K562 (cell line): ENCODE measurements around the gene ZNF648. TPM values are rescaled to one million over a fixed set of nuclear protein-coding genes. Genes with fewer than 3 reads are reported as not detected.
A peak's percentile ranks its signal among the peaks of the same experiment; 100 is the strongest.

Experiments used
- ATAC-seq: fragments of 200-7000 bp; cut with Tn5 transposase; 3 replicates; pipeline ENCODE4 v1.9.1; 2020; ENCODE audit warnings: moderate library complexity
- BruUV-seq: library from RNA; stranded (reverse); fragments of 400-500 nt; replicated peaks from 2 replicates; lab custom pipeline; 2021; lab: Mats Ljungman, UMichigan
- CTCF ChIA-PET: fragments of 300-600 bp; formaldehyde crosslinking; extraction: SDS; loops from one replicate; lab custom pipeline; 2021; ENCODE audit warnings: low intra/inter-chr PET ratio; lab: Yijun Ruan, JAX
- POLR2A ChIA-PET: fragments of 300-600, 350-650 bp; sonication (Branson Sonifier 250); formaldehyde crosslinking; extraction: SDS; loops from one replicate; lab custom pipeline; 2021; ENCODE audit warnings: antibody characterized with exemption, inconsistent platforms; lab: Yijun Ruan, JAX
- DNase-seq, 4 experiments: peaks; one replicate each; pipeline versions ENCODE4 v3.0.0 to v3.0.0-alpha.2; 2011 to 2018; ENCODE audit warnings: low spot score in 3 of 4, mixed read lengths in 3 of 4; ENCODE audit errors: extremely low read depth in 1 of 4
- FAIRE-seq: peaks from 2 replicates; lab custom pipeline; 2011; peaks lifted over from hg19 to GRCh38; lab: Jason Lieb, UNC
- H2AFZ ChIP-seq: 2 replicates; pipeline ENCODE4 v1.6.0; 2011; ENCODE audit warnings: low read depth, low read length, control low read depth, inconsistent platforms
- H3K27ac ChIP-seq: fragments of 200-600 bp; 3 replicates; pipeline ENCODE4 v1.8.0; 2011; ENCODE audit warnings: low read depth, mild to moderate bottlenecking, control low read depth, inconsistent platforms, low read length, moderate library complexity, mixed read lengths; ENCODE audit errors: extremely low read depth
- H3K27me3 ChIP-seq, 2 experiments: fragments of 300-600 bp in 1 of 2; 2 replicates in 1 of 2; 3 replicates in 1 of 2; pipeline versions ENCODE4 v1.6.0 to v1.8.0; 2011; ENCODE audit warnings: inconsistent platforms in 2 of 2, low read length in 2 of 2, mild to moderate bottlenecking in 1 of 2, mixed read lengths in 1 of 2, moderate library complexity in 1 of 2; ENCODE audit not compliant: control insufficient read depth in 2 of 2, insufficient read depth in 2 of 2
- H3K36me3 ChIP-seq: fragments of 300-600 bp; 3 replicates; pipeline ENCODE4 v1.8.0; 2011; ENCODE audit warnings: mild to moderate bottlenecking, low read length, inconsistent platforms; ENCODE audit not compliant: control insufficient read depth, insufficient read depth
- H3K4me1 ChIP-seq, 2 experiments: fragments of 200-600 bp in 1 of 2; replicated peaks in 1 of 2; 2 replicates in 1 of 2; 3 replicates in 1 of 2; pipeline versions ENCODE4 v1.5.1 to v1.8.0; 2011; ENCODE audit warnings: inconsistent platforms in 2 of 2, low read length in 2 of 2, mild to moderate bottlenecking in 1 of 2, mixed read lengths in 1 of 2, moderate library complexity in 1 of 2; ENCODE audit not compliant: control insufficient read depth in 2 of 2, insufficient read depth in 2 of 2
- H3K4me2 ChIP-seq: 2 replicates; pipeline ENCODE4 v1.6.1; 2011; ENCODE audit warnings: low read length, control low read depth, inconsistent platforms, mixed read lengths; ENCODE audit not compliant: insufficient read depth
- H3K4me3 ChIP-seq: fragments of 200-600 bp; sonication (generic), shearing (Covaris generic); 2 replicates; pipeline ENCODE4 v1.5.1; 2016; ENCODE audit warnings: control low read depth, inconsistent platforms
- H3K79me2 ChIP-seq: fragments of 200-600 bp; 3 replicates; pipeline ENCODE4 v1.8.0; 2011; ENCODE audit warnings: low read length, inconsistent platforms; ENCODE audit not compliant: control insufficient read depth, insufficient read depth
- H3K9ac ChIP-seq, 2 experiments: 2 replicates each; pipeline versions ENCODE4 v1.6.0 to v1.6.1; 2011; ENCODE audit warnings: low read depth in 2 of 2, low read length in 2 of 2, control low read depth in 1 of 2, inconsistent platforms in 1 of 2, mild to moderate bottlenecking in 1 of 2, mixed read lengths in 1 of 2; ENCODE audit not compliant: insufficient read depth in 1 of 2
- H3K9me1 ChIP-seq: one replicate; pipeline ENCODE4 v1.6.0; 2011; ENCODE audit warnings: inconsistent platforms, mild to moderate bottlenecking, low read length, moderate library complexity; ENCODE audit not compliant: control insufficient read depth, insufficient read depth
- H3K9me3 ChIP-seq: replicated peaks from 2 replicates; pipeline ENCODE4 v1.5.1; 2011; ENCODE audit warnings: low read depth, low read length, inconsistent platforms; ENCODE audit not compliant: control insufficient read depth, insufficient read depth
- H4K20me1 ChIP-seq: replicated peaks from 2 replicates; pipeline ENCODE4 v1.6.1; 2011; ENCODE audit warnings: low read length, inconsistent platforms, mixed read lengths; ENCODE audit not compliant: control insufficient read depth, insufficient read depth
- DIDO1 ChIP-seq: fragments of 450-650 bp; IDR thresholded peaks from 2 replicates; pipeline ENCODE4 v1.6.1; 2016; ENCODE audit warnings: low read depth, missing biosample characterization, missing genetic modification characterization
- DNMT1 ChIP-seq: fragments of 450-650 bp; IDR thresholded peaks from 2 replicates; pipeline ENCODE4 v1.6.1; 2016; ENCODE audit warnings: antibody characterized with exemption, mild to moderate bottlenecking
- RCOR1 ChIP-seq, 2 experiments: IDR thresholded peaks; 2 replicates each; pipeline ENCODE4 v1.6.1; 2012; ENCODE audit warnings: low read depth in 2 of 2, low read length in 2 of 2, borderline replicate concordance in 1 of 2, improper control_type of control experiment in 1 of 2
- SFPQ ChIP-seq: fragments of 200-400 bp; formaldehyde crosslinking; IDR thresholded peaks from 2 replicates; pipeline ENCODE4 v1.6.1; 2017; ENCODE audit warnings: mild to moderate bottlenecking, low read depth, low read length, moderate library complexity
- SIRT6 ChIP-seq: IDR thresholded peaks from one replicate; pipeline ENCODE4 v1.6.1; 2012; ENCODE audit warnings: low read depth, mild to moderate bottlenecking, control low read depth, inconsistent platforms, low read length, moderate library complexity
- ZNF217 ChIP-seq: sonication (generic); formaldehyde crosslinking; IDR thresholded peaks from 2 replicates; pipeline ENCODE4 v1.8.0; 2022; ENCODE audit warnings: mild to moderate bottlenecking, missing genetic modification reagents
- ZNF3 ChIP-seq: fragments of 250-450 bp; sonication (Bioruptor Pico); IDR thresholded peaks from 2 replicates; pipeline ENCODE4 v1.5.0; 2021; ENCODE audit warnings: mild to moderate bottlenecking, moderate library complexity
- ZNF584 ChIP-seq: fragments of 200-800 bp; sonication (Bioruptor generic); IDR thresholded peaks from 2 replicates; pipeline ENCODE4 v1.6.1; 2016; ENCODE audit warnings: low read depth, mild to moderate bottlenecking, missing genetic modification characterization, missing compliant biosample characterization
- WGBS: fragments of 100-300 bp; shearing (Covaris generic); methylation state at CpG from one replicate; pipeline ENCODE4 v1.1.6; 2016; ENCODE audit warnings: low coverage, mixed read lengths; ENCODE audit not compliant: insufficient coverage; ENCODE audit errors: missing lambda C conversion rate; 5-methylcytosine and 5-hydroxymethylcytosine counted together
- in situ Hi-C: fragments of 300-500 bp; cut with MboI; formaldehyde crosslinking; loops from 4 replicates; pipeline ENCODE4 v1.15.0; 2018; ENCODE audit warnings: inconsistent platforms, mixed read lengths
- intact Hi-C: fragments of 100-400 bp; cut with micrococcal nuclease; formaldehyde crosslinking; loops from 2 replicates; pipeline ENCODE4 v1.14.2; 2022
- polyA plus RNA-seq, 8 experiments: library from polyadenylated mRNA; depleted of rRNA in 4 of 8; stranded (reverse) in 5 of 8; unstranded in 3 of 8; fragments of >200 nt; fragmentation: Nextera tagmentation in 2 of 8; fragmentation: Illumina TruSeq in 1 of 8; extraction: Ambion mirVana in 2 of 8; extraction: Trizol in 1 of 8; gene quantifications; 2 replicates each; pipeline versions ENCODE4 v1.2.1 to v1.2.3, GENCODE V29; 2011 to 2014; ENCODE audit warnings: inconsistent platforms in 1 of 8, missing spikeins in 1 of 8
- total RNA-seq, 7 experiments: library from RNA; depleted of rRNA in 6 of 7; stranded (reverse); fragments of >200 nt in 6 of 7; fragmentation: Illumina TruSeq in 2 of 7; extraction: Trizol in 2 of 7; gene quantifications; 2 replicates each; pipeline versions ENCODE4 v1.2.1 to v1.2.3, GENCODE V29; 2011 to 2021; ENCODE audit warnings: low replicate concordance in 1 of 7

The ZNF648 gene
- total and polyA plus RNA-seq, 9 of the 15 experiments (the other 6 are each of a cell fraction or from before 2014, with no cell fraction given), result 0.06 to 0.27 (median 0.18) TPM; not detected in 2

- TF ChIP-seq SIRT6, result no peak
- TF ChIP-seq DIDO1 (tag), result no peak
- no peak for TF ChIP-seq SFPQ
- TF ChIP-seq ZNF217, result no peak
- TF ChIP-seq ZNF3 (CRISPR knock-in tag), result no peak
These were observed 48.3 kb upstream of the ZNF648 start (continued) for GRCh38 chr1:182109771-182110170.

- FAIRE-seq (no peak), DNase-seq (no peak), ATAC-seq (no peak)
- 0% methylated on average over 2 of the region's 2 CpGs for WGBS
- no peak overlapping the region for H3K27ac ChIP-seq
- no peak overlapping the region for H3K4me3 ChIP-seq
- H3K9me3 ChIP-seq, result no peaks in the 10 kb centered on the region
- H3K79me2 ChIP-seq, result no peaks in the 10 kb centered on the region
- H3K36me3 ChIP-seq, result no peaks in the 10 kb centered on the region
- H3K27me3 ChIP-seq, result peaks cover 19 to 28% of the 10 kb centered on the region in 2 experiments; a peak in 4 of 5 replicates
- BruUV-seq, result no TSS peak
- ChIA-PET CTCF (no interaction called here), POLR2A (interaction anchor here (0.7 kb wide), 1 partner anchor 1286 kb away, joined by 3 read pairs; no protein-coding TSS in a partner anchor)
- H3K9me1 ChIP-seq, result no peaks in the 10 kb centered on the region
- H3K4me2 ChIP-seq, result no peak overlapping the region
- H3K4me1 ChIP-seq, result no peaks in the 10 kb centered on the region
- no peak overlapping the region for H3K9ac ChIP-seq
- intact Hi-C loops (no loop called here), in situ Hi-C loops (loop anchor here (10.0 kb wide), 1 partner anchor 1888 kb away; no protein-coding TSS in a partner anchor)
- H2AFZ ChIP-seq, result no peak overlapping the region
- TF ChIP-seq ZNF584 (CRISPR knock-in tag), result no peak
- TF ChIP-seq RCOR1 (IDR thresholded peaks at IDR 0.05; ENCODE audit: borderline replicate concordance in 1 of 2, low read depth in 2 of 2, low read length in 2 of 2), result 0 out of 4 replicates have a peak, but pooled peaks of 1 of the 2 experiments have one; percentile 26
- TF ChIP-seq DNMT1, result no peak
- H4K20me1 ChIP-seq, result no peaks in the 10 kb centered on the region
These were observed 45.7 kb upstream of the ZNF648 start for GRCh38 chr1:182107209-182107608.
